ENCODE data around the gene KRTAP10-3.

The KRTAP10-3 gene

GRCh38 chr21:44530903-44531605 is 27.5 kb downstream of the KRTAP10-3 start:
- no peak for DNase-seq

GRCh38 chr21:44530221-44530902 is 28.2 kb downstream of the KRTAP10-3 start:
- no peak for DNase-seq

- no peak for DNase-seq
Observed at GRCh38 chr21:44529503-44530125, 29.0 kb downstream of the KRTAP10-3 start.

- DNase-seq = no peak
Observed at GRCh38 chr21:44529011-44529421, 29.6 kb downstream of the KRTAP10-3 start.

GRCh38 chr21:44528634-44528995 is 30.0 kb downstream of the KRTAP10-3 start:
- no peak for DNase-seq

GRCh38 chr21:44527983-44528633 is 30.5 kb downstream of the KRTAP10-3 start:
- no peak for DNase-seq

GRCh38 chr21:44527156-44527982 is 31.2 kb downstream of the KRTAP10-3 start:
- no peak for DNase-seq

- no peak for DNase-seq
Observed at GRCh38 chr21:44526096-44526997, 32.2 kb downstream of the KRTAP10-3 start.

GRCh38 chr21:44525391-44526095 is 33.1 kb downstream of the KRTAP10-3 start:
- no peak for DNase-seq

GRCh38 chr21:44524414-44525371 is 33.9 kb downstream of the KRTAP10-3 start:
- DNase-seq = no peak

GRCh38 chr21:44523567-44524413 is 34.8 kb downstream of the KRTAP10-3 start:
- no peak for DNase-seq

- DNase-seq = no peak
Observed at GRCh38 chr21:44522753-44523204, 35.8 kb downstream of the KRTAP10-3 start.

GRCh38 chr21:44521928-44522752 is 36.5 kb downstream of the KRTAP10-3 start:
- DNase-seq = no peak

- DNase-seq = no peak
Observed at GRCh38 chr21:44521301-44521927, 37.2 kb downstream of the KRTAP10-3 start.
